ENCODE results near the gene EBF3. TPM values are rescaled to one million over a fixed set of nuclear protein-coding genes. Genes with fewer than 3 reads are reported as not detected.

The EBF3 gene
- total and polyA plus RNA-seq, 2 donors (not counting 3 experiments of a cell fraction or from before 2014, with no cell fraction given) = 0.92 to 2.7 TPM

DNA sequence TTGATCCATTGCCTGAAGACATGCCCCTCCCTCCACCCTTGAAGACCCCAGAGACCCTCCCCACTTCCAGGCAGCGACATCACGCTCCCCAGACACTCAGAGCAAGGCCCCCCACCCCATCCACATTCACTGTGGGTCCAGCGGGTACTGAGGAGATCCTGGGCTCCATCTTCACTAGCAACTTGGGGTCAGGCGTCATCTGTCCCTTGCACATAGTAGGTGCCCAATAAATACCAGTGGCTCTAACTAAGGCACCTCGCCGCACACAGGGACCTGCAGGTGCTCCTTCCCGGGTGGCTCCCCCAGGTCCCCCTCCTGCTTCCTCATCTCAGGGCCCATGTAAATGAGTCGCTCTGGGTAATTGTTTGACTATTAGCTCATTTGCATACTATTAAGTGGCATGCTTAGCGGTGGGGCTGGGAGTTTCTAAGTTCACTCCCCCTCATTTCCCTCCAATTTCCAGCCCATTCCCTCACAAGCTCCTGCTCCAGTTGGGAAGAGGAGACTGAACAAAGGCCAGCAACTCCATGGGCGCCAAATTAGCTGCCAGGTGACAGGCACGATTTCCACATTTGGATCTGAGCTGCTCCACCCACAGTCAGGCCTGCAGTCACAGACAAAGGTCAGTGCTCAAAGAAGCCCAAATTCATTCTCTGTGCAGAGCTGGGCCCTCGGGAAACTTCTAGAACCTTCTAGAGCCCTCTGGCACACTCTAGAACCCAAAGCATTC, 29.7 kb downstream of the EBF3 start:
- POLR2A ChIA-PET = no interaction called here

More for the DNA sequence above, 29.7 kb downstream of the EBF3 start:
- no peaks in the 10 kb centered on the region for H3K27me3 ChIP-seq (ENCODE audit: control insufficient read depth in 2 of 2, insufficient read depth in 2 of 2, low read length in 2 of 2)
- CTCF ChIA-PET = no interaction called here
- dilution Hi-C loops (cut with MboI; ENCODE audit: extremely low pct_ligation_motif_present, low sequenced_read_pairs) = no loop called here
- no peak overlapping the region for H3K27ac ChIP-seq (ENCODE audit: insufficient read depth, low read depth, low read length)
- H3K4me3 ChIP-seq (replicated peaks in 1 of 3; ENCODE audit: insufficient read depth in 1 of 3, low read depth in 1 of 3, low read length in 3 of 3) = no peak overlapping the region
- H3K9ac ChIP-seq (replicated peaks; ENCODE audit: extremely low read depth, insufficient read depth, low read length) = no peak overlapping the region
- FAIRE-seq = no peak
- no peaks in the 10 kb centered on the region for H3K9me1 ChIP-seq (replicated peaks; ENCODE audit: control insufficient read depth, extremely low read depth, insufficient read depth, low read length)
- no peaks in the 10 kb centered on the region for H3K9me3 ChIP-seq (replicated peaks; ENCODE audit: control insufficient read depth, insufficient read depth, low read length)
- DNase-seq (ENCODE audit: low read depth, low spot score) = no peak
- H2AFZ ChIP-seq (ENCODE audit: low read depth, low read length) = no peak overlapping the region
- H3K4me2 ChIP-seq (ENCODE audit: insufficient read depth, low read length) = no peak overlapping the region
- intact Hi-C loops (cut with micrococcal nuclease) = no loop called here
- TF ChIP-seq, protein P1, sequence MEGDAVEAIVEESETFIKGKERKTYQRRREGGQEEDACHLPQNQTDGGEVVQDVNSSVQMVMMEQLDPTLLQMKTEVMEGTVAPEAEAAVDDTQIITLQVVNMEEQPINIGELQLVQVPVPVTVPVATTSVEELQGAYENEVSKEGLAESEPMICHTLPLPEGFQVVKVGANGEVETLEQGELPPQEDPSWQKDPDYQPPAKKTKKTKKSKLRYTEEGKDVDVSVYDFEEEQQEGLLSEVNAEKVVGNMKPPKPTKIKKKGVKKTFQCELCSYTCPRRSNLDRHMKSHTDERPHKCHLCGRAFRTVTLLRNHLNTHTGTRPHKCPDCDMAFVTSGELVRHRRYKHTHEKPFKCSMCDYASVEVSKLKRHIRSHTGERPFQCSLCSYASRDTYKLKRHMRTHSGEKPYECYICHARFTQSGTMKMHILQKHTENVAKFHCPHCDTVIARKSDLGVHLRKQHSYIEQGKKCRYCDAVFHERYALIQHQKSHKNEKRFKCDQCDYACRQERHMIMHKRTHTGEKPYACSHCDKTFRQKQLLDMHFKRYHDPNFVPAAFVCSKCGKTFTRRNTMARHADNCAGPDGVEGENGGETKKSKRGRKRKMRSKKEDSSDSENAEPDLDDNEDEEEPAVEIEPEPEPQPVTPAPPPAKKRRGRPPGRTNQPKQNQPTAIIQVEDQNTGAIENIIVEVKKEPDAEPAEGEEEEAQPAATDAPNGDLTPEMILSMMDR (IDR thresholded peaks at IDR 0.05; ENCODE audit: extremely low read depth in 1 of 2, insufficient read depth in 1 of 2, low read depth in 1 of 2, low read length in 2 of 2) = no peak
- TF ChIP-seq, protein P2, sequence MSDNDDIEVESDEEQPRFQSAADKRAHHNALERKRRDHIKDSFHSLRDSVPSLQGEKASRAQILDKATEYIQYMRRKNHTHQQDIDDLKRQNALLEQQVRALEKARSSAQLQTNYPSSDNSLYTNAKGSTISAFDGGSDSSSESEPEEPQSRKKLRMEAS (IDR thresholded peaks at IDR 0.05; ENCODE audit: insufficient read depth, insufficient read length) = no peak
- TF ChIP-seq MYC (IDR thresholded peaks at IDR 0.05; ENCODE audit: low read depth, low read length) = no peak
- TF ChIP-seq EZH2 (IDR thresholded peaks at IDR 0.05; ENCODE audit: borderline replicate concordance, low read depth, low read length, severe bottlenecking) = no peak
- no peak for TF ChIP-seq POLR2AphosphoS5 (IDR thresholded peaks at IDR 0.05; ENCODE audit: insufficient read depth, low read depth, low read length)
- no peak for TF ChIP-seq POLR2A (IDR thresholded peaks at IDR 0.05; ENCODE audit: low read depth, low read length)
- no peak for TF ChIP-seq FOS (IDR thresholded peaks at IDR 0.05; ENCODE audit: borderline replicate concordance, insufficient read depth, low read length)
- TF ChIP-seq GATA2 (IDR thresholded peaks at IDR 0.05; ENCODE audit: insufficient read depth, insufficient read length, low read depth, low read length) = no peak
- no peak for TF ChIP-seq JUN (IDR thresholded peaks at IDR 0.05; ENCODE audit: borderline replicate concordance, insufficient read depth, insufficient read length, low read depth)
- H3K36me3 ChIP-seq (ENCODE audit: control insufficient read depth in 2 of 2, extremely low read depth in 1 of 2, insufficient read depth in 2 of 2, low read length in 2 of 2) = no peaks in the 10 kb centered on the region
- BruUV-seq (replicated peaks) = no TSS peak
- no peaks in the 10 kb centered on the region for H3K4me1 ChIP-seq (ENCODE audit: control insufficient read depth, extremely low read depth, insufficient read depth, low read length)
- no peaks in the 10 kb centered on the region for H4K20me1 ChIP-seq (replicated peaks; ENCODE audit: control insufficient read depth, extremely low read depth, insufficient read depth, low read length)
- H3K79me2 ChIP-seq (ENCODE audit: control insufficient read depth, insufficient read depth, low read length) = no peaks in the 10 kb centered on the region
